ENCODE results near the gene MYO5C. TPM values are rescaled to one million over a fixed set of nuclear protein-coding genes. Genes with fewer than 3 reads are reported as not detected.

Gene MYO5C
- total and polyA plus RNA-seq, 2 of the 8 experiments (the other 6 are each of a cell fraction or from before 2014, with no cell fraction given) = 8.2 to 26.7 TPM

- Histone ChIP-seq H3K9me3 (ENCODE audit: insufficient read depth in 2 of 2, low read depth in 1 of 2, low read length in 1 of 2) (no peaks in the 10 kb centered on the region), H3K23me2 (ENCODE audit: low read depth, low read length) (peaks cover 5% of the 10 kb centered on the region), H4K91ac (replicated peaks; ENCODE audit: insufficient read length, low read length) (no peak overlapping the region), H2BK12ac (ENCODE audit: low read depth, low read length) (no peak overlapping the region), H4K8ac (ENCODE audit: extremely low read depth, insufficient read depth, low read length) (no peak overlapping the region), H3K18ac (ENCODE audit: extremely low read depth, low read length) (no peak overlapping the region), H2AFZ (ENCODE audit: low read length) (no peak overlapping the region), H2BK20ac (ENCODE audit: low read length) (no peak overlapping the region), H3K27me3 (replicated peaks in 1 of 4; ENCODE audit: control insufficient read depth in 3 of 4, extremely low read depth in 1 of 4, insufficient read depth in 3 of 4, low read length in 3 of 4) (peaks cover 0 to 8% (median 7%) of the 10 kb centered on the region in 4 experiments; a peak in 4 of 7 replicates), H3K36me3 (ENCODE audit: control insufficient read depth in 2 of 4, insufficient read depth in 4 of 4, low read length in 3 of 4) (no peaks in the 10 kb centered on the region), H3K4ac (replicated peaks; ENCODE audit: insufficient read length, low read depth, low read length) (no peak overlapping the region), H2BK120ac (replicated peaks; ENCODE audit: low read depth, low read length) (no peak overlapping the region), H2BK15ac (ENCODE audit: low read length) (no peak overlapping the region), H4K5ac (ENCODE audit: insufficient read length, low read depth, low read length) (no peak overlapping the region), H3K9ac (replicated peaks in 1 of 4; ENCODE audit: extremely low read depth in 1 of 4, low read depth in 3 of 4, low read length in 3 of 4) (no peak overlapping the region), H4K20me1 (replicated peaks in 1 of 2; ENCODE audit: control insufficient read depth in 1 of 2, insufficient read depth in 2 of 2, low read length in 2 of 2) (no peaks in the 10 kb centered on the region), H2BK5ac (ENCODE audit: low read depth, low read length) (no peak overlapping the region), H3K14ac (ENCODE audit: insufficient read length) (no peak overlapping the region), H3K79me1 (ENCODE audit: low read depth, low read length) (no peaks in the 10 kb centered on the region), H3K56ac (replicated peaks; ENCODE audit: insufficient read length, low read depth, low read length) (no peak overlapping the region), H3K4me2 (ENCODE audit: insufficient read depth in 1 of 2, low read depth in 2 of 2, low read length in 2 of 2) (no peak overlapping the region), H3K4me3 (ENCODE audit: extremely low read depth in 1 of 4, insufficient read depth in 2 of 4, low read depth in 3 of 4, low read length in 4 of 4) (no peak overlapping the region), H3K23ac (ENCODE audit: insufficient read length) (no peak overlapping the region), H2AK5ac (ENCODE audit: low read depth, low read length) (no peak overlapping the region), H3K27ac (ENCODE audit: low read depth, low read length) (no peak overlapping the region), H3K4me1 (replicated peaks in 1 of 4; ENCODE audit: control insufficient read depth in 3 of 4, insufficient read depth in 4 of 4, low read length in 3 of 4) (peaks cover 1 to 5% (median 3%) of the 10 kb centered on the region in 4 experiments; a peak in 4 of 7 replicates), H3K79me2 (ENCODE audit: control insufficient read depth in 1 of 2, insufficient read depth in 2 of 2, low read length in 2 of 2) (no peaks in the 10 kb centered on the region)
- WGBS, 2 experiments (ENCODE audit: extremely low coverage in 1 of 2, insufficient coverage in 1 of 2, insufficient read length in 1 of 2, insufficient replicate concordance in 2 of 2, low coverage in 1 of 2, low lambda C conversion rate in 2 of 2, missing lambda C conversion rate in 1 of 2) = 89% methylated on average over 7 of the region's 7 CpGs; no CpG with 5 or more reads in 1 of the 2 experiments
- DNase-seq (ENCODE audit: low read depth in 1 of 2, low spot score in 2 of 2) (no peak), FAIRE-seq (no peak)
- ChIA-PET CTCF (ENCODE audit: partially characterized antibody) (interaction anchor here (0.9 to 13.2 kb wide), 15 partner anchors 9 to 549 kb away, joined by 3 to 189 read pairs (median 8); partner anchors contain the start of gene LEO1), POLR2A (ENCODE audit: partially characterized antibody) (interaction anchor here (0.6 kb wide), 1 partner anchor 10 kb away, joined by 6 read pairs; no protein-coding TSS in a partner anchor)
- no peak for TF ChIP-seq ATF3 (IDR thresholded peaks at IDR 0.05; ENCODE audit: insufficient read depth, low read depth, low read length)
- no peak for TF ChIP-seq CHD1 (IDR thresholded peaks at IDR 0.05; ENCODE audit: low read depth, low read length)
- no peak for TF ChIP-seq KDM4A (IDR thresholded peaks at IDR 0.05; ENCODE audit: low read depth, low read length, severe bottlenecking)
- TF ChIP-seq, protein P1, sequence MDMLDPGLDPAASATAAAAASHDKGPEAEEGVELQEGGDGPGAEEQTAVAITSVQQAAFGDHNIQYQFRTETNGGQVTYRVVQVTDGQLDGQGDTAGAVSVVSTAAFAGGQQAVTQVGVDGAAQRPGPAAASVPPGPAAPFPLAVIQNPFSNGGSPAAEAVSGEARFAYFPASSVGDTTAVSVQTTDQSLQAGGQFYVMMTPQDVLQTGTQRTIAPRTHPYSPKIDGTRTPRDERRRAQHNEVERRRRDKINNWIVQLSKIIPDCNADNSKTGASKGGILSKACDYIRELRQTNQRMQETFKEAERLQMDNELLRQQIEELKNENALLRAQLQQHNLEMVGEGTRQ (IDR thresholded peaks at IDR 0.05; ENCODE audit: low read length) = no peak
- no peak for TF ChIP-seq RNF2 (IDR thresholded peaks at IDR 0.05; ENCODE audit: borderline replicate concordance, low read depth, low read length, missing control alignments, poor library complexity, severe bottlenecking)
- TF ChIP-seq RBBP5 (IDR thresholded peaks at IDR 0.05; ENCODE audit: borderline replicate concordance, low read depth, low read length) = no peak
- TF ChIP-seq TBP (IDR thresholded peaks at IDR 0.05; ENCODE audit: low read depth, low read length) = no peak
- no peak for TF ChIP-seq JUND (IDR thresholded peaks at IDR 0.05; ENCODE audit: low read length)
These were observed 110.4 kb downstream of the MYO5C start for GRCh38 chr15:52185151-52185561.

All from H1 (cell line).